HepG2 (cell line): Measurements from ENCODE around the gene UQCR10. TPM values are rescaled to one million over a fixed set of nuclear protein-coding genes. Genes with fewer than 3 reads are reported as not detected.

ENCODE experiments used
- BORCS8-MEF2B ChIP-seq: sonication (generic); formaldehyde crosslinking; IDR thresholded peaks from 2 replicates; pipeline ENCODE4 v1.8.0; 2022; ENCODE audit warnings: mild to moderate bottlenecking, missing genetic modification reagents
- HMG20B ChIP-seq: conservative IDR thresholded peaks from 2 replicates; pipeline ENCODE4 v1.6.1; 2016; ENCODE audit warnings: missing genetic modification reagents, missing compliant biosample characterization
- JUN ChIP-seq: sonication (generic); formaldehyde crosslinking; IDR thresholded peaks from 2 replicates; pipeline ENCODE4 v1.4.0; 2020; ENCODE audit warnings: mild to moderate bottlenecking, missing genetic modification reagents
- SALL1 ChIP-seq: sonication (generic); formaldehyde crosslinking; IDR thresholded peaks from 2 replicates; pipeline ENCODE4 v1.8.0; 2022; ENCODE audit warnings: mild to moderate bottlenecking, missing genetic modification reagents
- TEAD3 ChIP-seq: optimal IDR thresholded peaks from 2 replicates; pipeline ENCODE3; 2016; ENCODE audit warnings: borderline replicate concordance
- YEATS2 ChIP-seq: sonication (generic); formaldehyde crosslinking; IDR thresholded peaks from 2 replicates; pipeline ENCODE4 v1.4.0; 2020; ENCODE audit warnings: missing genetic modification reagents, borderline replicate concordance
- ZNF17 ChIP-seq: sonication (generic); formaldehyde crosslinking; IDR thresholded peaks from 2 replicates; pipeline ENCODE4 v1.5.0; 2020; ENCODE audit warnings: mild to moderate bottlenecking, missing genetic modification reagents
- ZNF274 ChIP-seq: sonication (generic); formaldehyde crosslinking; IDR thresholded peaks from 2 replicates; pipeline ENCODE4 v1.5.1; 2020; ENCODE audit warnings: mild to moderate bottlenecking, missing genetic modification reagents
- ZNF816 ChIP-seq: sonication (generic); formaldehyde crosslinking; IDR thresholded peaks from 2 replicates; pipeline ENCODE4 v1.8.0; 2022; ENCODE audit warnings: missing genetic modification reagents, mild to moderate bottlenecking, borderline replicate concordance
- ZSCAN12 ChIP-seq: sonication (generic); formaldehyde crosslinking; IDR thresholded peaks from 2 replicates; pipeline ENCODE4 v1.9.0; 2021; ENCODE audit warnings: mild to moderate bottlenecking, missing genetic modification reagents
- polyA plus RNA-seq, 8 experiments: library from polyadenylated mRNA; depleted of rRNA in 3 of 8; stranded (reverse) in 7 of 8; unstranded in 1 of 8; fragments of >200 nt; fragmentation: Illumina TruSeq in 4 of 8; extraction: Trizol in 4 of 8; gene quantifications; 2 replicates each; pipeline versions ENCODE4 v1.2.1 to v1.2.3, GENCODE V29; 2011 to 2016; ENCODE audit warnings: low read depth in 4 of 8, missing spikeins in 1 of 8, mixed read lengths in 1 of 8; ENCODE audit not compliant: insufficient read depth in 1 of 8
- total RNA-seq, 5 experiments: library from RNA; depleted of rRNA; stranded (reverse); fragments of >200 nt; fragmentation: Illumina TruSeq; extraction: Trizol; gene quantifications; 2 replicates each; pipeline ENCODE4 v1.2.3, GENCODE V29; 2016; ENCODE audit warnings: low read depth in 1 of 5
- TF ChIP-seq, protein P1 (sequence below): sonication (generic); formaldehyde crosslinking; IDR thresholded peaks from 2 replicates; pipeline ENCODE4 v1.4.0; 2020; ENCODE audit warnings: missing genetic modification reagents
- TF ChIP-seq, protein P2 (sequence below): sonication (generic); formaldehyde crosslinking; IDR thresholded peaks from 2 replicates; pipeline ENCODE4 v1.4.0; 2020; ENCODE audit warnings: missing genetic modification reagents
- TF ChIP-seq, protein P3 (sequence below): sonication (generic); formaldehyde crosslinking; conservative IDR thresholded peaks from 2 replicates; pipeline ENCODE4 v1.8.0; 2022; ENCODE audit warnings: low read depth, missing genetic modification reagents

The UQCR10 gene
- total and polyA plus RNA-seq, 2 of the 13 experiments (the other 11 are each of a cell fraction or from before 2014, with no cell fraction given), result 225 to 232 TPM

DNA sequence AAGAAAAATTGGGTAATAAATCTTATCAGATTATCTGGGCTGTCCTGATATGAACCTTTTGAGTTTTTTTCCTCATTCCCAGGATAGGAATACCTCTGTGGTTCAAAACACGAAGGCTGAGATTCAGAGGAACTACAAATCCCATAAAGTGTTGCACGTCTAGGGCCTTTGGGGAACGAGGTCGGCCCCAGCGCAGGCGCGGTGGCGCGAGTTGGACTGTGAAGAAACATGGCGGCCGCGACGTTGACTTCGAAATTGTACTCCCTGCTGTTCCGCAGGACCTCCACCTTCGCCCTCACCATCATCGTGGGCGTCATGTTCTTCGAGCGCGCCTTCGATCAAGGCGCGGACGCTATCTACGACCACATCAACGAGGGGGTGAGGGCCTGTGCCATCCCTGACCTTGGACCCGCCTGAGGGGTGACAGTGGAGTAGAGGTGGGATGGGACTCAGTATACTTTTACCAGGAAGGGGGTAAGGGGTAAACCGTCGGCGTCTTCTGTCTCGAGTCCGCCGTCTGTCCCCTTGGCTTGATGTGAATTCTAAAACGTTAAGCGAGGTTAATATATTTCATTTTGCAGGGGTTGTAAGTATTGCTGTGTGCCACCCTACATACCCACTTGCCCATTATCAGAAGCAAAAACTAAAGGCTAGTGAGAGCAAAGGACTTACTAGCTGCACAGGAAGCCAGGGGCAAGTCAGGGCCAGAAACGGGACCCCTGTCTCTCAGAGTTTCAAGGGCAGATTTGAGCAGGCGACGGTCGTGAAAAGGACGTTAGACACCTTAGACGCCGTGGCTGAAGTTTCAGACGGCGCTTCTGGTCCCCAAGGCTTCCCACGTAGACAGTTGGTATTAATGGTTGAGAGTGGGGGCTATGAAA is at the start of gene UQCR10 (continued):
- TF ChIP-seq, protein P1, sequence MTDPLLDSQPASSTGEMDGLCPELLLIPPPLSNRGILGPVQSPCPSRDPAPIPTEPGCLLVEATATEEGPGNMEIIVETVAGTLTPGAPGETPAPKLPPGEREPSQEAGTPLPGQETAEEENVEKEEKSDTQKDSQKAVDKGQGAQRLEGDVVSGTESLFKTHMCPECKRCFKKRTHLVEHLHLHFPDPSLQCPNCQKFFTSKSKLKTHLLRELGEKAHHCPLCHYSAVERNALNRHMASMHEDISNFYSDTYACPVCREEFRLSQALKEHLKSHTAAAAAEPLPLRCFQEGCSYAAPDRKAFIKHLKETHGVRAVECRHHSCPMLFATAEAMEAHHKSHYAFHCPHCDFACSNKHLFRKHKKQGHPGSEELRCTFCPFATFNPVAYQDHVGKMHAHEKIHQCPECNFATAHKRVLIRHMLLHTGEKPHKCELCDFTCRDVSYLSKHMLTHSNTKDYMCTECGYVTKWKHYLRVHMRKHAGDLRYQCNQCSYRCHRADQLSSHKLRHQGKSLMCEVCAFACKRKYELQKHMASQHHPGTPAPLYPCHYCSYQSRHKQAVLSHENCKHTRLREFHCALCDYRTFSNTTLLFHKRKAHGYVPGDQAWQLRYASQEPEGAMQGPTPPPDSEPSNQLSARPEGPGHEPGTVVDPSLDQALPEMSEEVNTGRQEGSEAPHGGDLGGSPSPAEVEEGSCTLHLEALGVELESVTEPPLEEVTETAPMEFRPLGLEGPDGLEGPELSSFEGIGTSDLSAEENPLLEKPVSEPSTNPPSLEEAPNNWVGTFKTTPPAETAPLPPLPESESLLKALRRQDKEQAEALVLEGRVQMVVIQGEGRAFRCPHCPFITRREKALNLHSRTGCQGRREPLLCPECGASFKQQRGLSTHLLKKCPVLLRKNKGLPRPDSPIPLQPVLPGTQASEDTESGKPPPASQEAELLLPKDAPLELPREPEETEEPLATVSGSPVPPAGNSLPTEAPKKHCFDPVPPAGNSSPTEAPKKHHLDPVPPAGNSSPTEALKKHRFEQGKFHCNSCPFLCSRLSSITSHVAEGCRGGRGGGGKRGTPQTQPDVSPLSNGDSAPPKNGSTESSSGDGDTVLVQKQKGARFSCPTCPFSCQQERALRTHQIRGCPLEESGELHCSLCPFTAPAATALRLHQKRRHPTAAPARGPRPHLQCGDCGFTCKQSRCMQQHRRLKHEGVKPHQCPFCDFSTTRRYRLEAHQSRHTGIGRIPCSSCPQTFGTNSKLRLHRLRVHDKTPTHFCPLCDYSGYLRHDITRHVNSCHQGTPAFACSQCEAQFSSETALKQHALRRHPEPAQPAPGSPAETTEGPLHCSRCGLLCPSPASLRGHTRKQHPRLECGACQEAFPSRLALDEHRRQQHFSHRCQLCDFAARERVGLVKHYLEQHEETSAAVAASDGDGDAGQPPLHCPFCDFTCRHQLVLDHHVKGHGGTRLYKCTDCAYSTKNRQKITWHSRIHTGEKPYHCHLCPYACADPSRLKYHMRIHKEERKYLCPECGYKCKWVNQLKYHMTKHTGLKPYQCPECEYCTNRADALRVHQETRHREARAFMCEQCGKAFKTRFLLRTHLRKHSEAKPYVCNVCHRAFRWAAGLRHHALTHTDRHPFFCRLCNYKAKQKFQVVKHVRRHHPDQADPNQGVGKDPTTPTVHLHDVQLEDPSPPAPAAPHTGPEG (CRISPR knock-in tag), result no peak
- TF ChIP-seq, protein P2, sequence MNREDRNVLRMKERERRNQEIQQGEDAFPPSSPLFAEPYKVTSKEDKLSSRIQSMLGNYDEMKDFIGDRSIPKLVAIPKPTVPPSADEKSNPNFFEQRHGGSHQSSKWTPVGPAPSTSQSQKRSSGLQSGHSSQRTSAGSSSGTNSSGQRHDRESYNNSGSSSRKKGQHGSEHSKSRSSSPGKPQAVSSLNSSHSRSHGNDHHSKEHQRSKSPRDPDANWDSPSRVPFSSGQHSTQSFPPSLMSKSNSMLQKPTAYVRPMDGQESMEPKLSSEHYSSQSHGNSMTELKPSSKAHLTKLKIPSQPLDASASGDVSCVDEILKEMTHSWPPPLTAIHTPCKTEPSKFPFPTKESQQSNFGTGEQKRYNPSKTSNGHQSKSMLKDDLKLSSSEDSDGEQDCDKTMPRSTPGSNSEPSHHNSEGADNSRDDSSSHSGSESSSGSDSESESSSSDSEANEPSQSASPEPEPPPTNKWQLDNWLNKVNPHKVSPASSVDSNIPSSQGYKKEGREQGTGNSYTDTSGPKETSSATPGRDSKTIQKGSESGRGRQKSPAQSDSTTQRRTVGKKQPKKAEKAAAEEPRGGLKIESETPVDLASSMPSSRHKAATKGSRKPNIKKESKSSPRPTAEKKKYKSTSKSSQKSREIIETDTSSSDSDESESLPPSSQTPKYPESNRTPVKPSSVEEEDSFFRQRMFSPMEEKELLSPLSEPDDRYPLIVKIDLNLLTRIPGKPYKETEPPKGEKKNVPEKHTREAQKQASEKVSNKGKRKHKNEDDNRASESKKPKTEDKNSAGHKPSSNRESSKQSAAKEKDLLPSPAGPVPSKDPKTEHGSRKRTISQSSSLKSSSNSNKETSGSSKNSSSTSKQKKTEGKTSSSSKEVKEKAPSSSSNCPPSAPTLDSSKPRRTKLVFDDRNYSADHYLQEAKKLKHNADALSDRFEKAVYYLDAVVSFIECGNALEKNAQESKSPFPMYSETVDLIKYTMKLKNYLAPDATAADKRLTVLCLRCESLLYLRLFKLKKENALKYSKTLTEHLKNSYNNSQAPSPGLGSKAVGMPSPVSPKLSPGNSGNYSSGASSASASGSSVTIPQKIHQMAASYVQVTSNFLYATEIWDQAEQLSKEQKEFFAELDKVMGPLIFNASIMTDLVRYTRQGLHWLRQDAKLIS (CRISPR knock-in tag), result no peak
- TF ChIP-seq ZNF816 (CRISPR knock-in tag) (no peak), ZNF274 (CRISPR knock-in tag) (no peak), YEATS2 (CRISPR knock-in tag) (peak; percentile 14; the same call in 1 of the 2 replicates), JUN (CRISPR knock-in tag) (no peak), ZNF17 (no peak), ZSCAN12 (CRISPR knock-in tag) (no peak), TEAD3 (CRISPR knock-in tag) (no peak), SALL1 (CRISPR knock-in tag) (peak; percentile 69), HMG20B (0 out of 2 replicates have a peak, but pooled peaks have one; percentile 7), BORCS8-MEF2B (CRISPR knock-in tag) (peak; percentile 88)
- TF ChIP-seq, protein P3, sequence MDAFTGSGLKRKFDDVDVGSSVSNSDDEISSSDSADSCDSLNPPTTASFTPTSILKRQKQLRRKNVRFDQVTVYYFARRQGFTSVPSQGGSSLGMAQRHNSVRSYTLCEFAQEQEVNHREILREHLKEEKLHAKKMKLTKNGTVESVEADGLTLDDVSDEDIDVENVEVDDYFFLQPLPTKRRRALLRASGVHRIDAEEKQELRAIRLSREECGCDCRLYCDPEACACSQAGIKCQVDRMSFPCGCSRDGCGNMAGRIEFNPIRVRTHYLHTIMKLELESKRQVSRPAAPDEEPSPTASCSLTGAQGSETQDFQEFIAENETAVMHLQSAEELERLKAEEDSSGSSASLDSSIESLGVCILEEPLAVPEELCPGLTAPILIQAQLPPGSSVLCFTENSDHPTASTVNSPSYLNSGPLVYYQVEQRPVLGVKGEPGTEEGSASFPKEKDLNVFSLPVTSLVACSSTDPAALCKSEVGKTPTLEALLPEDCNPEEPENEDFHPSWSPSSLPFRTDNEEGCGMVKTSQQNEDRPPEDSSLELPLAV, result no peak
